Articular chondrocyte of knee joint (primary cell): Measurements from ENCODE around the gene BAG3. TPM values are rescaled to one million over a fixed set of nuclear protein-coding genes. Genes with fewer than 3 reads are reported as not detected.

Source experiments
- total RNA-seq: library from RNA; depleted of rRNA; stranded (reverse); fragments of >200 nt; gene quantifications from 2 replicates; pipeline ENCODE4 v1.2.3, GENCODE V29; 2012

BAG3 gene
- total RNA-seq, result 14.5 and 15.7 TPM in 2 replicates

DNA sequence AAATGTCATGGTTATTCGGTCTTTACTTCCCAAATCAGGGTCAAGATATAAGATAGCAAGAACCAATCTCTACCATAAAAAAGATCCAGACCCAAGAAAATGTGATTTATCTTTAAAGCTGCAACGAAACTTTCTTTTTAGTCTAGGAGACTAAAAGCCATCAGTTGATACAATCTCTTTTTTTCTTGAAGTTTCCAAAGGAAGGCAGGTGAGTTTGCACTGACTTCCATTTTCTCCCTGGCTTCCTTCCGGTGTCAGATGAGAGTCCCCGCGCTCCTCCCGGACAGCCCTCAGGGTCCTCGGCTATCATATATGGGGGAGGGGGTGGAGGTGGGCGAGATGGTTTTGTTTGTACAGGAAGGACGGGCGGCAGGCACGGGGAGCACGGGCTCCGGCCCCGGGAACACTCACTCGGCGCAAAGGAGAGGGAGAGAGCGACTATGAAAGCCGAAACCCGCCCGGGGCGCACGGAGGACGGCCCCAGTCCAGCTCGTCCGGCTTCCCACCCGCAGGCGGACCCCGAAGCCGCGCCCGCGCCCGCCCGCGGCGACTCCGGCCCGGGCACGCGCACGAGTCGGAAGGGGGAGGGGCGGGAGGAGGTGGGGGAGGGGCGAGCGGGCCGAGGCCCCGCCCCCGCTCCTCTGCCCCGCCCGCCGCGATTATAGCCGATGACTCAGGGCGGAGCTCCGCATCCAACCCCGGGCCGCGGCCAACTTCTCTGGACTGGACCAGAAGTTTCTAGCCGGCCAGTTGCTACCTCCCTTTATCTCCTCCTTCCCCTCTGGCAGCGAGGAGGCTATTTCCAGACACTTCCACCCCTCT lies at the start of gene BAG3:
Gene BAG3, plus strand, starts transcription at position 689 of the 822 bp plus-strand sequence. CDS start 296 bp downstream, outside the sequence.

DNA sequence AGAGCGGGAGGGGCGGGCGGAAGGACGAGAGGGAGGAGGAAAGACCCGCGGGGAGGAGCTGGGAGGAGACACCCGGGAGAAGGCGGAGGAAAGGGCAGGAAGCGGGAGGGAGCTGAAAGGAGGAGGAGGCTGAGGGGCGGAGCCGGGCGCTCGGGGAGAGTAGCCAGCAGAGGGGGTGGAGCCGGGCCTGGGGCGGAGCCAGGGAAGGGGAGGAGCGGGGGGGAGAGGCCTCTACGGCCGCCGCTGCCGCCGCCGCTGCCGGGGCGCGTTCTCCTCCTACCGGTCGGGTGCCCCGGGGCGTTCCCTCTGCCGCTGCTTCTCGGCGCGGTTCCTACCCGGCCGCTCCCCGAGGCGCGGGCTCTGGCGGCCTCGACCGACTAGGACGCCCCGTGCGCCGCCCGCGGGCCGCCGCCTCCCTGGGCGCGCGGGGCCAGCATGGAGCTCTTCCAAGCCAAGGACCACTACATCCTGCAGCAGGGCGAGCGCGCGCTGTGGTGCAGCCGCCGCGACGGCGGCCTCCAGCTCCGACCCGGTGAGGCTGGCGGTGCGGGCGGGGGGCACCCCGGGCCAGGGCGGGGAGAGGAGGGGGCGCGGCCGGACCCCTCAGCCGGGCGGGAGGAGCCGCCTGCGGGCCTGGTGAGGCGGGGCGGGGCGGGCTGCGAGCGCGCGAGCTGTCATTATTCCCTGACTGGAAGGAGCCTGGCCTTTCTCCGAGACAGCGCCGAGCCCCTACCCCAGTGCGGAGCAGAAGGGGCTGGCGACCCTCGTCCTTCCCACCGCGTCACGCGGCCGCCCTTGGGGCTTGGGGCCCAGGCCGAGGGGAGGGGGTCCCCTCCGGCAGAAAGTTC lies 74.9 kb downstream of the BAG3 start, which contains the start of gene INPP5F:
Gene INPP5F, plus strand, starts transcription at position 223 of the 848 bp plus-strand sequence. Its CDS starts 213 bp downstream, at position 436.

Other genes with a start within 250 kb of the BAG3 start
- gene RGS10, start 108.7 kb upstream of the BAG3 start, total RNA-seq, result 32.3 and 32.7 TPM in 2 replicates
- 58.5 and 60.2 TPM in 2 replicates for gene TIAL1, start 54.4 kb upstream of the BAG3 start, total RNA-seq
- 11.9 and 13.3 TPM in 2 replicates for gene INPP5F, start 74.7 kb downstream of the BAG3 start, total RNA-seq
- 48.0 and 49.1 TPM in 2 replicates for gene MCMBP, start 221.5 kb downstream of the BAG3 start, total RNA-seq
- 39.7 and 41.0 TPM in 2 replicates for gene SEC23IP, start 241.3 kb downstream of the BAG3 start, total RNA-seq